Measurements from ENCODE around the gene IL18BP.

- TF ChIP-seq EZH2 (IDR thresholded peaks at IDR 0.05; ENCODE audit: borderline replicate concordance, low read depth, low read length, severe bottlenecking) (no peak), CTCF (IDR thresholded peaks at IDR 0.05; ENCODE audit: borderline replicate concordance, extremely low read depth, low read length, poor library complexity, severe bottlenecking) (no peak)
Measured at GRCh38 chr11:71955898-71956456, 42.7 kb upstream of the IL18BP start.
